GM10847 (cell line): Measurements from ENCODE around the gene SMARCA2.

Experiments used
- POLR2A ChIP-seq: IDR thresholded peaks from 2 replicates; pipeline ENCODE4 v1.6.1; 2011; ENCODE audit not compliant: insufficient read length; ENCODE audit errors: extremely low read depth

Gene SMARCA2

DNA sequence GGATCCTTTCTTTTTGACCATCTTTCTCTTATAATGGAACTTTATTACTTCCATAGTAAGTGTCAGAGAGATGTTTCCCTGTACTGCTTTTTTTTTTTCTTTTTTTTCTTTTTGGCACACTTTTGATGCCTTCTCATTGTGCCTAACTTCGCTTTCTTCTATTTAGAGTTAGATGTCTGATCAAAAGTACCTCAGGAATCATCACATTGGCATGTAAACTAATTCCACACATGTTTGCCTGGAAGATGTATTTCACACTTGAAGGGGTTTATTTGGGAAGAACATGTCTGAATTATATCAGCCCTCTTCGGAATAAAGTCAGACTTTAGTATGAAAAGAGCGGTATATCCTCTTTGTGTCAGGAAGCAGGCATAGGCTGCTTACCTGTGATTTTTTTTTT, 35.1 kb downstream of the SMARCA2 start:
- TF ChIP-seq POLR2A: no peak

DNA sequence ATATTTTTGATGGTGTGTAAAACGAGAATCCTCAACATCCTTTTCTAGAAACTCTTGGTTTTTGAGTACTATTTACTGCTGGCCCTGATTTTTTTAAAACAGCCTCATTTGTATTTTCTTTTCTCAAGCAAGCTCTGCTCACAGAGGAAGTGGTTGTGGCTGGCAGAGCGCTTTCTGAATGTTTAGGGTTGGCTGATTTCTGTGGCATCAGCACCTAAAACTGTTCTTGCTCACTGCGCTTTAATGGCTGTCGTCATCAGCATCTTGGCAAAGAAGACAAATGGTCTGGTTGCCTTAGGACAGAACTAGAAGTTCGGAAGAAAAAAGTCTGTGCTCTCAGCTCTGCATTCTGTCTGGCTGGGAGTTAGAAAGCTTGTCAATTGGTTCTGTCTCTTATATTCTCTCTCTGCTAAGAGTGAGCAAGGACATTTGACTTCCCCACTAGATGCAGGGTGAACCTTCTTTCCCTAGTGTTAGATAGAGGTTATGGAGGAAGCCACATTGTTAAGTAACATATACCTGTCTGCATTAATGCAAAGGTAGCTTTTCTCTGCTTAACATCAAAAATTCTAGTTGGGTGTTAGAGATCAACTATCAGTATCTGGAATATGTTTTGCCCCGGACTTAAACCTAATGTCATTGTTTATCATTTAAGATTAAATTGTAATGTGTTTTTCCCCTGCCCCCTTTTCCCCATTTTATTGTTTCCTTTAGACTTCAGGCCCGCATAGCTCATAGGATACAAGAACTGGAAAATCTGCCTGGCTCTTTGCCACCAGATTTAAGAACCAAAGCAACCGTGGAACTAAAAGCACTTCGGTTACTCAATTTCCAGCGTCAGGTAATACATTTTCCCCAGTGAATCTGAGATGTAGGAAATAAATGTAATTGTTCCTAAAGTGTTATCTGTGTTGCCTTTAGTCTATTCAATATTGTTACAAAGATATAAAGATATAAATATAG, 39.0 kb downstream of the SMARCA2 start:
- TF ChIP-seq POLR2A: no peak

DNA sequence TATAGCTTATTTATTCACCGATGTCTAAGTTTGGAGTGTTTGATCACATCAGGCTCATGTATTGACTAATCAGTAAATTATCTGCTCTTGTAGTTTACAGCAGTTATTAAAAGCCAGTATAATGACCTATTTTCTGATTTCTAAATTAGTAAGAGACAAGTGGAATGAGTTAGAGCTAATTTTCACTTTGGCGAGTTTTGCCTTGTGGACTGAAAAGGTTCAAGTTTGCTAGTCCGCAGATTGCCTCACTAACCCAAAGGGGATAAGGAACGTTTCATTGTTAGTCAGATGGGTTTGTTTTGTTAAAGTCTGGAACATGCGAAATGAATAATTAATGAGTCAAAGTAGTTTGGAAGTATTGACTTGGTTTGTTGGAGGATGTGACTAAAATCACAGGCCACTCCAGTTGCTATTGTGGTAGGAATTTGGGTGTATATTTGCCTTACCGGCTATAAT, 40.1 kb downstream of the SMARCA2 start:
- TF ChIP-seq POLR2A: no peak

DNA sequence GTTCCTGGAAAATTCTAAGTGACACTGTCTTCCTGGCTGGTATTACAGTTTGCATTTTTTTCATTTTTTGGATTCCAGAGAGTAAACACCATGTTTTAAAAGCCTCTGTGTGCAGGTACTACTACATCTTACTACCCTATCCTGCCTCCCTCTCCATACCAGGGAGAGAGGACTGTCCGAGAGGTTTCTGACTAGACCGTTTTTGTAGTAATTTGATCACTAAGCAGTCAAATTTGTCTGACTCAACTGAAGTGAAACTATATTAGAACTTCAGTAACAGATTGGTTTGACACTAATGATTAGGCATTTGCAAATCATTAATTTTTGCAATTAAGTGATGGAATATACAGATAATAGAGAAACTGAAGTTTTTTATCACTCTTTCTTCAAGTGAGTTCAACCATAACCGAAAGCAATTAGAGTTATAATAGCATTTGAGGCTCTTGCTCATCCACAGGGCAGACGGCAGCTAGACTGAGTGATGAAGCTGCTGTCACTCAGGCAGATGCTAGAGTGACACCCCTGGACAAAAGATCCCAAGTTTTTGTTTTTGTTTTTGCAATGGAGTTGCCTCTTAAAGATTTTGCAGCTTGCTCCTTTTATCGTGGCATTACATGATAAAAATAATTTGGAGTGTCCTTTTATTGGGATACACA, 44.3 kb downstream of the SMARCA2 start:
- TF ChIP-seq POLR2A: no peak

DNA sequence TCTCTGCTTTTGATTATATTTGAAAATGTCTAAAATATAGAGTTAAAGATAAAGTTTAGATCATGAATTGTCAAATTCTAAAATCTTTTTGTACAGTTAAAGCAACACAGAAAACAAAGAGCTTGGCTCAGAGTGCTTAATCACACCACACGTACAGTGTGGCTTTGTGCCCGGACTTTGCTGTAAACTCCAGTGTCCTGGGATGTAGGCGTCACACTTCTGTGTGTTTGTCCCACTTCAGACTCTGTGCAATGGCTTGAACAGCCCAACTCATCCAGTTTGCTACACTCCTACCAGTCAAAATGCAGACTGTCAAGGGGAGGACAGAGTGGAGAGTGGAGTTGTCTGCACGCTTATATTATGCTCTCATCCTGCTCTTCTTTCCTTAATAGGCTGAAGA, 45.3 kb downstream of the SMARCA2 start:
- no peak for TF ChIP-seq POLR2A

GRCh38 chr9:2065704-2066103, 50.6 kb downstream of the SMARCA2 start:
- TF ChIP-seq POLR2A: no peak

- TF ChIP-seq POLR2A: no peak
Measured at GRCh38 chr9:2066312-2067273, 51.4 kb downstream of the SMARCA2 start.

GRCh38 chr9:2072752-2073405, 57.7 kb downstream of the SMARCA2 start:
- TF ChIP-seq POLR2A: no peak

DNA sequence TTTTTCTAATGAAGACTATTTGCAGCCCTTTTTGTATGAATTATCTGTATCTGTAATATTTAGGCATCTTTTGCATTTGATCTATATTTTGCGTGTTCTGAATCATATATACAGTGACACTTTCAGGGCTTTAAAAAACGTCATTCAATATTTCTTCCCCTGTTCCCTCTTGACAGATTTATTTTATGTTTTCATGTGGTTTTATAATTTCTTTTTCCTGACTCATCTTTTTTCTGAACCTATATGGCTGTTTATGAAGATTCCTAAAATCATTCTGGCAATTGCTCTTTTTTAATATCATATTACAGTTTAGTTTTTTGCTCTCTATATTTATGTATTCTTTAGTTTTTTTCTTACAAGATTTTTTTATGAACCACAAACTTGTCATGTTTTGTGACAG, 67.6 kb downstream of the SMARCA2 start:
- no peak for TF ChIP-seq POLR2A

GRCh38 chr9:2083479-2083878, 68.3 kb downstream of the SMARCA2 start:
- no peak for TF ChIP-seq POLR2A

GRCh38 chr9:2085716-2086115, 70.6 kb downstream of the SMARCA2 start:
- TF ChIP-seq POLR2A: no peak

DNA sequence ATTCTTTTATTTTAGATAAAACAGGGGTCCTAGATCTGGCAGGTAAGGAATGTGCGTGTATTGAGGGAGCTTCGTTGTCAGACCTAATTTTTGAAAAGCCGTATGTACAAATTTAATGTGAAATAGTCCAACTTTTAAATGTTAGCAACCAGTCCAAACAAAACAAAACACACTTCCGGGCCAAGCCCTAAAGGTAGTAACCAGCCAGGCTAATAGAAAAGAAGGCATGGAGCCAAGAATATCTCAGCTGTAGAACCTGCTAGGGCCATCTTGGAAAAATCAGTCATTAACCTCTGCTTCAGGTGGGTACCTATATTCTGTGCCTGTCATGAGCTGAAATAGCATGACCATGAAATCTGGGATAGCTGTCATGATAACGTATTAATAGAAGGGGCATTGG, 71.0 kb downstream of the SMARCA2 start:
- no peak for TF ChIP-seq POLR2A

- TF ChIP-seq POLR2A: no peak
Measured at GRCh38 chr9:2086971-2087370, 71.8 kb downstream of the SMARCA2 start.

GRCh38 chr9:2087500-2088313, 72.6 kb downstream of the SMARCA2 start:
- TF ChIP-seq POLR2A: no peak

DNA sequence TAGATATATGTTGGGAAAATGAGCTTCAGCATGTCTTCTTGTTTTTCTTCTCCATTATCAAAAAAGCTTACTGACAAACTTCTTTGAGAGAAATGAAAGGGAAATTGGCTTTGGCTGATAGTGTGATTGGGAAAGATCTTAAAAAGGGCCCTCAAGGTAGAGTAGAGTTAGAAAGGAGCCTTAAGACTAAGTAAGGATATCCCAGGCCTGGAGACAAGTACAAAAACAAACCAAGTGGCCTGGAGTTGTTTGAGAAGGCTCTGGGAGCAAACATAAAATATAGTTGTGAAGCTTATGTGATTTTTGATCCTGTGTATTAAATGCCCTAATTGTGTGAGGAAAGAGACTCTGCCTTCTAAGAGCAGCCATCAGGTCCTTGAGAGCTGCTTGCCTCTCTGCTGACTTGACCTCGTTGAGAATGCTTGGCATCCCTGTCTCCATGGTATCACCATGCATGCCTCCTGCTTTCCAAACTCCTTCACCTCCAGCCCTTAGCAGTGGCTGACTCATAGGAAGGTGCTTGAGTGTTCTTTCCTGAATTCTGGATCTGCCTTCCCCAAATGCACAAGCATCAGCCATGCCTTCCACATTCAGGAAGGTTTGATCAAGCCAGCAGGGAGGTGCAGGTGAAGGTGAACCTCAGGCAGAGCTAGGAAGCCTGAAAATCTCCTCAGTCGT, 78.9 kb downstream of the SMARCA2 start:
- TF ChIP-seq POLR2A: no peak
